Measurements from ENCODE around the gene C14orf180. TPM values are rescaled to one million over a fixed set of nuclear protein-coding genes. Genes with fewer than 3 reads are reported as not detected.
A peak's percentile ranks its signal among the peaks of the same experiment; 100 is the strongest.

Gene C14orf180
- total RNA-seq, 5 donors from 2014 or later (not counting 1 experiment from before 2014, with no cell fraction given): not detected

DNA sequence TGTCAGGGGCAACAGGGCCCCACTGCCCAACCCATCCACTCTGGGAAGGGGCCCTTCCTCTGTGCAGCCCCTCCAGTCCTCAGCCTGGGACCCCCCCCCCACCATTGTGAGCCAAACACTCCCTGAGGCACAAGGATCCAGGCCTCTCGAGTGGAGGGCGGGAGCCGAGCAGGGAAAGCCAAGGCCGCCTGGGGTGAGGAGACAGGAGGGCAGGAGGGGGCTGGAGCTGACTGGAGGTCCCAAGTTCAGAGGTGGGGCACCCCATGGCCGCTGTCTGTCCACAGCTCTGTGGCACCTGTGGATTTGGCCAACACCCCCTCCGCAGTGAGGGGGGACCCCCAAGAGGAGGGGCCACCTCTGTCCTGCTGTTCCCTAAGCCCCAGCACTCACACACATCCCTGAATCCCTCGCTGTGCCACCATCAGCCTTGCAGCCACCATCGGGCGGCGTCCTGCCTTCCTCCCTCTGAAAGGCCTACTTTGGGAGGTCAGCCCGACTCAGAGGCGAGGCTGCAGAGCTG is 25.4 kb upstream of the C14orf180 start:
- Mint-ChIP-seq H3K4me1 (no peaks in the 10 kb centered on the region), H3K36me3 (no peaks in the 10 kb centered on the region), H3K27me3 (peaks cover 3 to 30% of the 10 kb centered on the region in 2 donors), H3K4me3 (no peak overlapping the region), H3K9me3 (no peaks in the 10 kb centered on the region), H3K27ac (no peak overlapping the region)
- ATAC-seq (replicated peaks in 1 of 4): no peak
- WGBS (ENCODE audit: insufficient coverage): 82% methylated on average over 11 of the region's 12 CpGs
- POLR2A ChIA-PET: no interaction called here
- Histone ChIP-seq H3K27ac (ENCODE audit: low read length) (no peak overlapping the region), H3K27me3 (replicated peaks in 1 of 2; ENCODE audit: control insufficient read depth in 2 of 2, extremely low read depth in 1 of 2, insufficient read depth in 2 of 2, low read length in 1 of 2) (peaks cover 0 to 49% of the 10 kb centered on the region in 2 experiments), H3K36me3 (ENCODE audit: control insufficient read depth in 2 of 2, extremely low read depth in 1 of 2, insufficient read depth in 1 of 2, low read length in 1 of 2) (no peaks in the 10 kb centered on the region), H3K4me3 (ENCODE audit: control insufficient read depth in 1 of 2, extremely low read depth in 1 of 2, low read length in 1 of 2) (no peak overlapping the region), H3K9me3 (no peaks in the 10 kb centered on the region), H3K4me1 (ENCODE audit: control insufficient read depth in 1 of 2, extremely low read depth in 1 of 2, insufficient read depth in 2 of 2, low read length in 2 of 2) (no peaks in the 10 kb centered on the region)
- CTCF ChIA-PET: no interaction called here
- no peak for DNase-seq

DNA sequence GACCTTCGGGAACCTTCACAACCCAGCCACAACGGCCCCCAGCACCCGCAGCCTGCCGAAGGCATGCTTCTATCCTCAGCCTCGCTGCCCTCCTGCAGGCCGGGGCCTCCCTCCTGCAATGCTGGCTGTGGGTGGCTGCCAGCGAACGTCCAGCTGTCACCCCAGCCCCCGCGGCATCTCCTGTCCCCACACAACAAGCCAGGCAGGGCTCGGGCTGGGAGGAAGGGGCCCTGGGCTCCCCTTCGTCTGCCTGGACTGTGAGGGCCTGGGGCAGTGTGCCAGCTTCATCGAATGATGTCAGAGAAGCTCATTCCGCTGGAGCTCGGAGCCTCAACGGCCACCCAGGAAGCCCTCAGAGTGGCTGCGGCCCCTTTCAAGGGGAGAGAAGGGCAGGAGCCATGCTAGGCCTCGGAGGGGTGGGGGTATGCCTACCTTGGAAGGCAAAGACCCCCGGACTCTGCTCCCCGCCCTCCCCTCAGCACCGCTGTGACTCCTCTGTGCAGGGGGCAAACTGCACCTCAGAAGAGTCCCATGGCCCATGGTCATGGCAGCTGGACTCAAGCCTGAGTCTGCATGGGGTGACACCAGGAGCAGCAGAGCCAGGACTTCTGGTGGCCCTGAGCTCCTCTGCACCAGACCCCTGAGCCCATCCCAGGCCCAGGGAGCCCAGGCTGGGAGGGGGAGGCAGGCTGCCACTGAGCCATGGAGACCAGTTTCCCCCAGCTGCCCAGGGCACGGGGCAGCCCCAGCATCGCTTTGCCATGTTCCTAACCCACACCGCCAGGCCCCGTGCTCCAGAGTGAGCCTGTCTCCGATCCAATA is 24.7 kb upstream of the C14orf180 start:
- no peak overlapping the region for H3K27ac ChIP-seq (ENCODE audit: low read length)
- DNase-seq (peak in 1 of 35 experiments; percentile 1), ATAC-seq (replicated peaks in 1 of 4) (no peak)
- ChIA-PET CTCF (no interaction called here), POLR2A (no interaction called here)
- H3K36me3 Mint-ChIP-seq: no peaks in the 10 kb centered on the region
- no peaks in the 10 kb centered on the region for H3K36me3 ChIP-seq (ENCODE audit: control insufficient read depth in 2 of 2, extremely low read depth in 1 of 2, insufficient read depth in 1 of 2, low read length in 1 of 2)
- 82% methylated on average over 20 of the region's 26 CpGs for WGBS (ENCODE audit: insufficient coverage)
- H3K4me3 ChIP-seq (ENCODE audit: control insufficient read depth in 1 of 2, extremely low read depth in 1 of 2, low read length in 1 of 2): no peak overlapping the region
- peaks cover 0 to 45% of the 10 kb centered on the region in 2 experiments for H3K27me3 ChIP-seq (replicated peaks in 1 of 2; ENCODE audit: control insufficient read depth in 2 of 2, extremely low read depth in 1 of 2, insufficient read depth in 2 of 2, low read length in 1 of 2)
- no peaks in the 10 kb centered on the region for H3K4me1 ChIP-seq (ENCODE audit: control insufficient read depth in 1 of 2, extremely low read depth in 1 of 2, insufficient read depth in 2 of 2, low read length in 2 of 2)
- H3K9me3 Mint-ChIP-seq: no peaks in the 10 kb centered on the region
- H3K9me3 ChIP-seq: no peaks in the 10 kb centered on the region
- no peak overlapping the region for H3K4me3 Mint-ChIP-seq
- no peaks in the 10 kb centered on the region for H3K4me1 Mint-ChIP-seq
- peaks cover 3 to 26% of the 10 kb centered on the region in 2 donors for H3K27me3 Mint-ChIP-seq
- H3K27ac Mint-ChIP-seq: no peak overlapping the region

DNA sequence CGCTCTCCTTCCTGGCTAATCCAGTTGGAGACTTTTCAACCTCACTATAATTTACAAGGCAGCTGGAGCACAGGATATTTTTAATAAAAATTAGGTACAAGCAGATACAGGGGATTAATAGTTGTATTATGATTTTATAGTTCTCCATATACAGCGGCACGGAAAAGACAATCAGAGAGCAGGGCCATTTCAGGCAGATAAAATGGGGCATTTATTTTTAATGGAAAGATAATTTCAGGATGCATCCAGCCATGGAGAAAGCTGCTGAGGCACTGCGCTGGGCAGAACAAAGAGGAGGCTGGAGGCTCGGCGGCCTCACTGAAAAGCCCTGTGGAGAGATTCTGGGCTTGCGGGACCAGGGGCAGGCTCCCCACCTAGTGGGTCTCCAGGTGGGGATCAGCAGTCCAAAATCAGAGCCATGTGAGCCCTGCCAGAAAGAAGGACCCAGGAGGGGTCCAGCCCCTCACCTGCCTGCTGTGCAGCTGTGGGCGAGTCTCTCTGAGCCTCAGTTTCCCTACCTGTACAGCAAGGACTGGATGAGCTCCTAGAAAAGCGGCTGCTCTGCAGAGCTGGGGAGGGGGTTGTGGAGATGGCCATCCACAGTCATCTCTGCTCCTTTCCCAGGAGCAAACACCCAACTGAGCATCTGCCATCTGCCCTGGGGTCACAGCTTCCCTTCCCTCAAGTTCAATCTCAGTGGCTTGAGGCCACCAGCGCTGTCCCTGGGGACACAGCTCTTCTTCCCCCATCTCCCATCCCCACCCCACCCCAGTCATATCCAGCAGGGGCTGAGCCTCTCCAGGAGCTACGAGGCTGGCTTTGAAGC is 23.9 kb upstream of the C14orf180 start:
- ChIA-PET CTCF (interaction anchor here (0.6 kb wide), 2 partner anchors 107 to 481 kb away, joined by 3 to 6 read pairs; no protein-coding TSS in a partner anchor), POLR2A (no interaction called here)
- Mint-ChIP-seq H3K9me3 (no peaks in the 10 kb centered on the region), H3K27ac (no peak overlapping the region), H3K4me3 (no peak overlapping the region), H3K36me3 (no peaks in the 10 kb centered on the region), H3K4me1 (no peaks in the 10 kb centered on the region), H3K27me3 (peaks cover 3 to 18% of the 10 kb centered on the region in 2 donors)
- Histone ChIP-seq H3K4me1 (ENCODE audit: control insufficient read depth in 1 of 2, extremely low read depth in 1 of 2, insufficient read depth in 2 of 2, low read length in 2 of 2) (no peaks in the 10 kb centered on the region), H3K9me3 (no peaks in the 10 kb centered on the region), H3K27ac (ENCODE audit: low read length) (no peak overlapping the region), H3K36me3 (ENCODE audit: control insufficient read depth in 2 of 2, extremely low read depth in 1 of 2, insufficient read depth in 1 of 2, low read length in 1 of 2) (no peaks in the 10 kb centered on the region), H3K4me3 (ENCODE audit: control insufficient read depth in 1 of 2, extremely low read depth in 1 of 2, low read length in 1 of 2) (no peak overlapping the region), H3K27me3 (replicated peaks in 1 of 2; ENCODE audit: control insufficient read depth in 2 of 2, extremely low read depth in 1 of 2, insufficient read depth in 2 of 2, low read length in 1 of 2) (peaks cover 0 to 44% of the 10 kb centered on the region in 2 experiments)
- DNase-seq (no peak), ATAC-seq (replicated peaks in 1 of 4) (no peak)
- WGBS (ENCODE audit: insufficient coverage): 85% methylated on average over 8 of the region's 11 CpGs

DNA sequence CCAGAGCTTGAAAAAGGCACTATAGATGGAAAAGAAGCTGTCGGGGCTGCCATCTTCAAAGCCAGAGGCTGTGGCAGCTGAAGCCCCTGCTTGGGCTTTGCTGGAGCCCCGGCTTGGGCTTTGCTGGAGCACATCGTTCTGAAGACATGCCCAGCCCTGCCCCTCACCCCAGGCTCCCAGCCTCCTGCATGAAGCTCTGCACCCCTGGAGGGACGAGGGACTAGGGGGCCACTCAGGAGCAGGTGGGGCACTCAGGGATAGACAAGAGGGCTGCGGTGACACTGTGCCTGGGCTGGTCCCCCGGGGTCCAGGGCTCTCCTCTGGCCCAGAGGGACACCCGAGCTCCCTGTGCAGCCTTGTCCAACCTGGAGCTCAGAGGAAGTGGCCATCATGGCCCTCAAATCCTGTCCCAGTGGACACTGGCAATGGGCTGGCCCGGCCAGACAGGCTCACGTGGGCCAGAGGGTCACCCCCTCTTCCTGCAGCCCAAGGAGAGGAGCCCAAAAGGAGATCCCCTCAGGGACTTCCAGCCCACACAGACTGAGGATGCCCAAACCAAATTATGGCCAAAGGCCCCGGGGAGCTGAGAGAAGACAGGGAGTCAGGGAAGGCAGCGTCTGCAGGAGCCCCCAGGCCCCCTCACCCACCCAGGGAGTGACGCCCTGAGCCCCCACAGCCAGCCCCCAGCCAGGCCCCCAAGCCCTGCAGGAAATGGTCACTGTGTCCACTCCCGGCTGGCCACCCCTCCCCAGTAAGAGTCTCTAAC is 23.1 kb upstream of the C14orf180 start:
- H3K36me3 ChIP-seq (ENCODE audit: control insufficient read depth in 2 of 2, extremely low read depth in 1 of 2, insufficient read depth in 1 of 2, low read length in 1 of 2): no peaks in the 10 kb centered on the region
- ChIA-PET CTCF (interaction anchor here (0.6 kb wide), 2 partner anchors 108 to 482 kb away, joined by 3 to 6 read pairs; no protein-coding TSS in a partner anchor), POLR2A (no interaction called here)
- Mint-ChIP-seq H3K27ac (no peak overlapping the region), H3K4me3 (no peak overlapping the region), H3K9me3 (no peaks in the 10 kb centered on the region), H3K27me3 (peaks cover 3 to 15% of the 10 kb centered on the region in 2 donors), H3K36me3 (no peaks in the 10 kb centered on the region), H3K4me1 (no peaks in the 10 kb centered on the region)
- H3K4me1 ChIP-seq (ENCODE audit: control insufficient read depth in 1 of 2, extremely low read depth in 1 of 2, insufficient read depth in 2 of 2, low read length in 2 of 2): no peaks in the 10 kb centered on the region
- no peak for ATAC-seq (replicated peaks in 1 of 4)
- H3K9me3 ChIP-seq: no peaks in the 10 kb centered on the region
- H3K27ac ChIP-seq (ENCODE audit: low read length): no peak overlapping the region
- peaks cover 0 to 44% of the 10 kb centered on the region in 2 experiments for H3K27me3 ChIP-seq (replicated peaks in 1 of 2; ENCODE audit: control insufficient read depth in 2 of 2, extremely low read depth in 1 of 2, insufficient read depth in 2 of 2, low read length in 1 of 2)
- no peak for DNase-seq
- WGBS (ENCODE audit: insufficient coverage): 63% methylated on average over 9 of the region's 13 CpGs
- H3K4me3 ChIP-seq (ENCODE audit: control insufficient read depth in 1 of 2, extremely low read depth in 1 of 2, low read length in 1 of 2): no peak overlapping the region

DNA sequence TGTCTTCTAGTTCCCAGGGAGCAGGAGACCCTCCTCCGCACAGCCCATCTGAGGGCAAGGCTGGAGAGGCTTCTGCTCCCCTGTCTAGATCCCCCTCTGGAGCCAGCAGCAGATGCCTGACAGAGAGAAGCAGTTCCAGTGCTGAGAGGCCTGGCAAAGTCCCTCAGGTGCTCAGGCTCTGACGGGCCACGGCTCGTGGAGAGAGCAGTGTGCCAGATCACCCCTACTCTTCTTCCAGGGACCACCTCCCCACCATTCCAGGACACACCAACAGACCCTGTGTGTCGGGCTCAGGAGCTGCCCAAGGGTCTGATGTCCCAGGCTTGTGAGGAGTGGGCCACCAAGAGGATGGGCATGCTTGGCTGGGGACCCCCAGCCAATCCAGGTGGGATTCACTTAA is 22.5 kb upstream of the C14orf180 start:
- Mint-ChIP-seq H3K4me3 (no peak overlapping the region), H3K4me1 (no peaks in the 10 kb centered on the region), H3K36me3 (no peaks in the 10 kb centered on the region), H3K27me3 (peaks cover 3 to 19% of the 10 kb centered on the region in 2 donors), H3K27ac (no peak overlapping the region), H3K9me3 (no peaks in the 10 kb centered on the region)
- H3K27me3 ChIP-seq (replicated peaks in 1 of 2; ENCODE audit: control insufficient read depth in 2 of 2, extremely low read depth in 1 of 2, insufficient read depth in 2 of 2, low read length in 1 of 2): peaks cover 0 to 44% of the 10 kb centered on the region in 2 experiments
- ATAC-seq (replicated peaks in 1 of 4) (no peak), DNase-seq (no peak)
- POLR2A ChIA-PET: no interaction called here
- no peak overlapping the region for H3K4me3 ChIP-seq (ENCODE audit: control insufficient read depth in 1 of 2, extremely low read depth in 1 of 2, low read length in 1 of 2)
- H3K36me3 ChIP-seq (ENCODE audit: control insufficient read depth in 2 of 2, extremely low read depth in 1 of 2, insufficient read depth in 1 of 2, low read length in 1 of 2): no peaks in the 10 kb centered on the region
- H3K27ac ChIP-seq (ENCODE audit: low read length): no peak overlapping the region
- H3K9me3 ChIP-seq: no peaks in the 10 kb centered on the region
- H3K4me1 ChIP-seq (ENCODE audit: control insufficient read depth in 1 of 2, extremely low read depth in 1 of 2, insufficient read depth in 2 of 2, low read length in 2 of 2): no peaks in the 10 kb centered on the region
- CTCF ChIA-PET: no interaction called here
- 71% methylated on average over 1 of the region's 5 CpGs for WGBS (ENCODE audit: insufficient coverage)

DNA sequence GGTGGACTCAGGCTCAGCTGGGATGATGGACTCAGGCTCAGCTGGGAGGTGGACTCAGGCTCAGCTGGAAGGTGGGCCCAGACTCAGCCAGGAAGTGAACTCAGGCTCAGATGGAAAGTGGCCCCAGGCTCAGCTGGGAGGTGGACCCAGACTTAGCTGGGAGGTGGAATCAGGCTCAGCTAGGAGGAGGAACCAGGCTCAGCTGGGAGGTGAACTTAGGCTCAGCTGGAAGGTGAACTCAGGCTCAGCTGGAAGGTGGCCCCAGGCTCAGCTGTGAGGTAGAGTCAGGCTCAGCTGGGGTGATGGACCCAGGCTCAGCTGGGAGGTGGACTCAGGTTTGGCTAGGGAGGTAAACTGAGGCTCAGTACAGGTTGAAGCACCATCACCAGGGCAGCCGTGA is 21.8 kb upstream of the C14orf180 start:
- Histone ChIP-seq H3K4me3 (ENCODE audit: control insufficient read depth in 1 of 2, extremely low read depth in 1 of 2, low read length in 1 of 2) (no peak overlapping the region), H3K9me3 (no peaks in the 10 kb centered on the region), H3K27me3 (replicated peaks in 1 of 2; ENCODE audit: control insufficient read depth in 2 of 2, extremely low read depth in 1 of 2, insufficient read depth in 2 of 2, low read length in 1 of 2) (peaks cover 0 to 43% of the 10 kb centered on the region in 2 experiments), H3K4me1 (ENCODE audit: control insufficient read depth in 1 of 2, extremely low read depth in 1 of 2, insufficient read depth in 2 of 2, low read length in 2 of 2) (no peaks in the 10 kb centered on the region), H3K36me3 (ENCODE audit: control insufficient read depth in 2 of 2, extremely low read depth in 1 of 2, insufficient read depth in 1 of 2, low read length in 1 of 2) (no peaks in the 10 kb centered on the region), H3K27ac (ENCODE audit: low read length) (no peak overlapping the region)
- ChIA-PET POLR2A (no interaction called here), CTCF (no interaction called here)
- H3K36me3 Mint-ChIP-seq: no peaks in the 10 kb centered on the region
- no peak overlapping the region for H3K27ac Mint-ChIP-seq
- H3K4me1 Mint-ChIP-seq: no peaks in the 10 kb centered on the region
- ATAC-seq (replicated peaks in 1 of 4) (peak in 1 of 4 experiments; percentile 26), DNase-seq (no peak)
- peaks cover 3 to 14% of the 10 kb centered on the region in 2 donors for H3K27me3 Mint-ChIP-seq
- 88% methylated on average over 1 of the region's 1 CpG for WGBS (ENCODE audit: insufficient coverage)
- no peak overlapping the region for H3K4me3 Mint-ChIP-seq
- no peaks in the 10 kb centered on the region for H3K9me3 Mint-ChIP-seq
